Activated naive CD4-positive, alpha-beta T cell treated with anti-CD3 and anti-CD28 coated beads, Interleukin-2, amount 10 ng/mL, durations not matched to agents 7 days and 5 days (primary cell): ENCODE data around the gene GTF2H3.

Experiments
- CTCF ChIA-PET: fragments of 350-600 bp; sonication (Branson Sonifier 250); formaldehyde crosslinking; loops from one replicate; lab custom pipeline; 2021; ENCODE audit warnings: antibody characterized with exemption; lab: Charles Lee
- DNase-seq: peaks from one replicate; pipeline ENCODE4 v3.0.0-alpha.2; 2020
- H3K27ac Mint-ChIP-seq: one replicate; pipeline ENCODE4 v1.8.0; 2021; ENCODE audit warnings: mild to moderate bottlenecking, moderate library complexity, mixed read lengths
- H3K27me3 Mint-ChIP-seq: one replicate; pipeline ENCODE4 v1.8.0; 2021; ENCODE audit warnings: mild to moderate bottlenecking, mixed read lengths
- H3K36me3 Mint-ChIP-seq: one replicate; pipeline ENCODE4 v1.8.0; 2021; ENCODE audit warnings: mixed read lengths
- H3K4me1 Mint-ChIP-seq: one replicate; pipeline ENCODE4 v1.8.0; 2021; ENCODE audit warnings: mixed read lengths
- H3K4me3 Mint-ChIP-seq: one replicate; pipeline ENCODE4 v1.8.0; 2021; ENCODE audit warnings: mild to moderate bottlenecking, moderate library complexity, mixed read lengths
- H3K9me3 Mint-ChIP-seq: one replicate; pipeline ENCODE4 v1.8.0; 2021; ENCODE audit warnings: mixed read lengths

The GTF2H3 gene

DNA sequence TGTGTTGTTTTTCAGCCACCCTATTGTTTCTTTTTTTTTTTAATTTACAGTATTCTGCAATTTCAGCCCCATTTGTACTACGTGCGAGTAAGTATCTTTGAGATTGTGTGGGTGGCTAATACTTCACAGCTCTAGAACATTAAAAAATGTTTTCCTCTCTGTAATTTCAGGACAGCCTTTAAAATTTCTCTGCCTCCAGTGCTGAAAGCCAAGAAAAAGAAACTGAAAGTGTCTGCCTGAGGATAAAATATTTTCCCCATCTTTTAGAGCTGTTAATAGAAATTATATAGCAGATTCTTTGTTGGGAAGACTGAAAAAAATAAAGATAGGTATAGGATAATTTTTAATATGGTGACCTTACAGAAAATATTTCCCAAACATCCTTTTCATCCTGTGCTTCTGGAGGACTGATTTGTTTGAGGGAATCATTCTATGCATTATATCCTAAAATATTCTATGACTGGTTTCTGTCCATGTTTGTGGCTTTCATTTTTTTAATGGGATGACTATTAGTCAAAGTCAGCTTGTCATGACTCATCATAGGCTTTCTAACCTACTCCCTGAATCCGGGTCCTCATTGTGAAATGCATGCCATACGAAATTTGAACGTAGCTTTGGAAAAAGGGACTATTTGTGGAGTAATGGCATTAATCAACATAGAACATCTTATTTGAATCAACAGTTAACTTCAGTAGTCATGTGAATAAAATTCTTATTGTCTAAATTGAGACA, 26.5 kb downstream of the GTF2H3 start:
- H3K27ac Mint-ChIP-seq: peak overlapping the region; percentile 67
- CTCF ChIA-PET: no interaction called here
- H3K36me3 Mint-ChIP-seq: peaks cover 28% of the 10 kb centered on the region
- H3K4me1 Mint-ChIP-seq: peaks cover 8% of the 10 kb centered on the region
- DNase-seq: no peak
- no peaks in the 10 kb centered on the region for H3K9me3 Mint-ChIP-seq
- no peak overlapping the region for H3K4me3 Mint-ChIP-seq
- no peaks in the 10 kb centered on the region for H3K27me3 Mint-ChIP-seq

DNA sequence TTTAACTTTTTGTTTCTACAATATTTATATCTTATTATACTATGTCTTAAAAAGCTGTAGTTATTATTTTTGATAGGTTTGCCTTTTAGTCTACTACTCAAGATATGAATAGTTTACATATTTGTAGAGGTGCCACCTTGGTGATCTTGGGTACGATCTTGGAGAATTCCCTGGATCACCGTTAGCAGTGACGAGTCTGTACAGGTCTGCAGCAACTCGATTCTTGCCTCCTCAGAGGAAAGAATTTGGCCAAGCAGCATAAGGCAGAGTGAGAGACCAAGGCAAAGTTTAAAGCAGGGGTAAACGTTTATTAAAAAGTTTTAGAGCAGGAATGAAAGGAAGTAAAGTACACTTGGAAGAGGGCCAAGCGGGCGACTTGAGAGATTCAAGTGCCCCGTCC, 34.1 kb downstream of the GTF2H3 start:
- H3K4me1 Mint-ChIP-seq: peaks cover 17% of the 10 kb centered on the region
- H3K27ac Mint-ChIP-seq: no peak overlapping the region
- no peaks in the 10 kb centered on the region for H3K9me3 Mint-ChIP-seq
- no peak for DNase-seq
- peaks cover 4% of the 10 kb centered on the region for H3K36me3 Mint-ChIP-seq
- CTCF ChIA-PET: no interaction called here
- no peak overlapping the region for H3K4me3 Mint-ChIP-seq
- H3K27me3 Mint-ChIP-seq: no peaks in the 10 kb centered on the region

DNA sequence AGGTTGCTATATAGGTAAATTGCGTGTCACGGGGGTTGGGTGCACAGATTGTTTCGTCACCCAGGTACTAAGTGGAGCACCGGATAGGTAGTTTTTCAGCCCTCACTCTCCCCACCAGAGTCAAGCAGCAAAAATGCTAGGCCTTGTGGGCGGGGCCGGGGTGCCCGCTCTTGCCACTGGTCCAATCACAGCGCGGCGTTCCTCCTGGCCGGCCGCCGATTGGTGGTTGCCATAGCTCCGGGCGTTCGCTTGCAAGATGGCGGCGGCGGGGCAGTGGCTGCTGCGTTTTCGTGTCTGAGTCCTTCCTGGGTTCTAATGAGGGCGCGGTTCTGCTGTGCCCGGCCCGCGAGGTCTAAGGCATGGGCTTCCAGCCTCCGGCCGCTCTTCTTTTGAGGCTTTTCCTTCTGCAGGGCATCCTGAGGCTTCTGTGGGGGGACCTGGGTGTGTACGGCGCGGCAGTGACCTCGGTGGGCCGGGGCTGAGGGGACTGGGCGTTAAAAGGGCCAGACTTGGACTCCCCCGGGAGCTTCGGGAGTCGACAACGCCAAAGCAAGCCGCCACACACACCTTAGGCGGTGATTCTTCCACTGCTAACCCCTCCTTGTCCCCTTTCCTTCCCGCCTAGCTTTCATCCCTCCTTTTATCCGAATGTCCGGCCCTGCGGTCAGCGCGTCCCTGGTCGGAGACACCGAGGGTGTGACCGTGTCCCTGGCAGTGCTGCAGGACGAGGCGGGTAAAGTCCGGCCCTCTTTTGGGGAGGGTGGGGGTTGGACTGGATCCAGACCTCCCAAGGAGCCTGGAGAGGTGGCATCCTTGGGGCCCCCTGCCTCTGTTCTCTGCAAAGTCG, 37.5 kb downstream of the GTF2H3 start, which contains the start of gene TCTN2:
Gene TCTN2 (plus strand): TSS at position 232 of the 847 bp plus-strand sequence. CDS start 128 bp downstream, at position 360.
- Mint-ChIP-seq H3K27me3 (no peaks in the 10 kb centered on the region), H3K27ac (peak within 1 kb of the TSS; percentile 37), H3K36me3 (peaks cover 3% of the 10 kb centered on the region), H3K4me3 (peak within 1 kb of the TSS; percentile 82), H3K9me3 (no peaks in the 10 kb centered on the region), H3K4me1 (peaks cover 17% of the 10 kb centered on the region)
- CTCF ChIA-PET: no interaction called here
- peak; percentile 97 for DNase-seq

DNA sequence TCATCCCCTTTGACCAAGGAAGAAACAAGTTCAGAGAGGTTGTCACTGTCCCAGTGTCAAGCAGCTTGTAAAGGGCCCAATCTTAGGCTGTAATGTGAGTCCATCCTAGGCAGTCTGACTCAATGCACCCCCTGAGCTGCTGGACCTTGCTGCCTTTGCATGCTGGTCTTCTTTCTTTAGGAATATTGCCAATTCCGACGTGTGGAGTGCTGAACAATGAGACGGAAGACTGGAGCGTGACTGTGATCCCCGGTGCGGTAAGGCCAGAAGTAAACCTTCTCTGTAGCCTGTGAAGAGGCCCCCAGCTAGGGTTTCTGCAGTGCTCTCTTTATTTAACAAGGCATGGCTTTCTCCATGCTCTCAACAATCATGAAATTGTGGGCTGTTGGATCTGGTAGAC, 38.2 kb downstream of the GTF2H3 start:
- Mint-ChIP-seq H3K4me3 (peak overlapping the region; percentile 82), H3K27me3 (no peaks in the 10 kb centered on the region), H3K27ac (no peak overlapping the region), H3K4me1 (peaks cover 17% of the 10 kb centered on the region), H3K9me3 (no peaks in the 10 kb centered on the region), H3K36me3 (peaks cover 3% of the 10 kb centered on the region)
- CTCF ChIA-PET: no interaction called here
- DNase-seq: no peak

DNA sequence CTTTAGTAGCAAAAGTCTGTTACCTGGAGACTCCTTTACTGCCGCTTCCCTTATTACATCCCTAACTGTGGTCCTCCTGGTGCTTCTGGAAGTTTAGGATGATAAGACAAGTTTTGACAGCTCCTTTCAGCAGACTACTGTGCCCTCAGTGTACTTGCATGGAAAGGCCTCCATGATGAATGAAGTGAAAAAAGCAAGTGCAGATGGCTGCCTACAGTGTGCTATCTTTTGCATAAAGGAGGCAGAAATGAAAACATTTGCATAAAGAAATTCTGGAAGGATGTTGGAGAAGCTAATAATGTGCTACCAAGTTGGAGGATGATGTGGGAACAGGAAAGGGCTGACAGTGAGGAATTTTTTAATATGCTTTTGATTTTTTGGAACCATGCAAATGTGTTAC, 41.8 kb downstream of the GTF2H3 start:
- H3K27ac Mint-ChIP-seq: no peak overlapping the region

DNA sequence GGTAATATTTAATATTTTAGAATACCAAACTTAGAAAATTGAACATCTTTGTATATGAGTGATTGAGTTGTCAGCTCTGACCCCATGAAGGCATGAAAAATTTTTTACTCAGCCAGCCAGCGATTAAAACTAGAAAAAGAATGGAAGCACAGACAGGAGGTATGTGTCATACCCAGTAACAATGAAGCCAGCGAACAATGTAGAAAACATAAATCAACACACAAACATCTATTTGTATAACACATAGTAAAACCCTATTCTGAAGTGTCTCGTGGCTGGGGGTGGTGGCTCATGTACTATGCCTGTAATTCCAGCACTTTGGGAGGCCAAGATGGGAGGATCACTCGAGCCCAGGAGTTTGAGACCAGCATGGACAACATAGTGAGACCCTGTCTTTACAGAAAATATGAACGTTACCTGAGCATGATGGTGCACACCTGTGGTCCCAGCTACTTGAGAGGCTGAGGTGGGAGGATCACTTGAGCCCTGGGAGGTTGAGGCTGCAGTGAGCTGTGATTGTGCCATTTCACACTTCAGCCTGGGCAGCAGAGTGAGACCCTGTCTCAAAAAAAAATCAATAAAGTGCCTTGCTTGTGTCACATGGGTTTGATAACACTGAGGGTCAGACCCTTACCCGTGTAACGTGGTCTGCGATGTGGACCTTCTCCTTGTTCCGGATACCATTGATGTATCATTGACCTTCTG, 43.1 kb downstream of the GTF2H3 start:
- H3K36me3 Mint-ChIP-seq: peaks cover 5% of the 10 kb centered on the region
- no peak for DNase-seq
- H3K4me1 Mint-ChIP-seq: peaks cover 5% of the 10 kb centered on the region
- H3K27ac Mint-ChIP-seq: no peak overlapping the region
- CTCF ChIA-PET: no interaction called here
- no peak overlapping the region for H3K4me3 Mint-ChIP-seq
- no peaks in the 10 kb centered on the region for H3K27me3 Mint-ChIP-seq
- no peaks in the 10 kb centered on the region for H3K9me3 Mint-ChIP-seq

More for the DNA sequence above, 41.8 kb downstream of the GTF2H3 start:
- Mint-ChIP-seq H3K36me3 (peaks cover 3% of the 10 kb centered on the region), H3K4me1 (peaks cover 17% of the 10 kb centered on the region), H3K4me3 (no peak overlapping the region), H3K9me3 (no peaks in the 10 kb centered on the region), H3K27me3 (no peaks in the 10 kb centered on the region)
- DNase-seq: no peak
- CTCF ChIA-PET: no interaction called here

DNA sequence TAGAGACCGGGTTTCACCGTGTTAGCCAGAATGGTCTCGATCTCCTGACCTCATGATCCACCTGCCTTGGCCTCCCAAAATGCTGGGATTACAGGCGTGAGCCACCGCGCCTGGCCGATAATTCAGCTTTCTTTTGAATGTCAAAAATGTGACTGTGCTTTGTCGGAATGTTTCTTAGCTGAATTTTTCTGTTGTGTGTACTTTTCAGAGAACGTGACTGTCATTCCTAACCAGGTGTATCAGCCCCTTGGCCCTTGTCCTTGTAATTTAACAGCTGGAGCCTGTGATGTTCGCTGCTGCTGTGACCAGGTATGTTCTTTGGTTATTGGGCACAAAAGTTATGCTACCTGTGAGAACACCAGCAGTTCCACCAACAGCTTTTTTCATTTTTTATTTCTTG, 45.4 kb downstream of the GTF2H3 start:
- CTCF ChIA-PET: no interaction called here
- Mint-ChIP-seq H3K9me3 (no peaks in the 10 kb centered on the region), H3K36me3 (peaks cover 5% of the 10 kb centered on the region), H3K4me1 (peaks cover 1% of the 10 kb centered on the region), H3K27me3 (no peaks in the 10 kb centered on the region), H3K4me3 (no peak overlapping the region), H3K27ac (no peak overlapping the region)
- DNase-seq: no peak

DNA sequence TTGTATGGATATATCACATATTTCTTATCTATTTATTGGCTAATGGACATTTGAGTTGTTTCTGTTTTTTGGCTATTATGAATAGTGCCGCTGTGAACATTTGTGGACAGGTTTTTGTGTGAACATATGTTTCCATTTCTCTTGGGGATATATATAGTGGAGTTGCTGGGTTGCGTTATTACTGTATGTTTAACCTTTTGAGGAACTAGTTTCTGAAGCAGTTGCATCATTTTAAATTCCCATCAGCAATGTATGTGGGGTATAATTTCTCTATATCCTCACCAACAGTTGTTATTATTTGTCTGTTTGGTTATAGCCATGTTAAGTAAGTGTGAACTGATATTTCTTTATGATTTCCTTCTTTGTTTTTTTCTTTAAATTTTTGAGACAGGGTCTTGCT, 48.0 kb downstream of the GTF2H3 start:
- Mint-ChIP-seq H3K27me3 (no peaks in the 10 kb centered on the region), H3K36me3 (peaks cover 4% of the 10 kb centered on the region), H3K4me3 (no peak overlapping the region), H3K27ac (no peak overlapping the region), H3K9me3 (no peaks in the 10 kb centered on the region), H3K4me1 (peaks cover 3% of the 10 kb centered on the region)
- no peak for DNase-seq
- CTCF ChIA-PET: no interaction called here

DNA sequence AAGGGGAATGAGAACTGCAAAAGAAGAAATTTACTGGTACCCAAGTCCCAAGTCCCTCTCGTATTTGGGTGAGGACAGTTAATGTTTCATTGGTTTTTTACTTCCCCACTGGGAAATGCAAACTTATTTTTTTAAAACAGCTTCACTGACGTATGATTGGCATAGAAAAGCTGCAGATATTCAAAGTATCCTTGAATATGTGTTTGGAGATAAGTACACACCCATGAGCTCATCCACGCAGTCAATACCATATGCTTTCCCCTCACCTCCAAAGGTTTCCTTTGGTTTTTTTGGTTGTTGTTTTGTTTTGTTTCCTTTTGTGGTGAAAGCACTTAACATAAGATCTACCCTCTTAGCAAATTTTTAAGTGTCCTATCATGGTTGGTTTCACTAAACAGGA, 50.3 kb downstream of the GTF2H3 start:
- CTCF ChIA-PET: no interaction called here
- Mint-ChIP-seq H3K27me3 (no peaks in the 10 kb centered on the region), H3K27ac (no peak overlapping the region), H3K9me3 (no peaks in the 10 kb centered on the region), H3K4me3 (no peak overlapping the region), H3K4me1 (peaks cover 3% of the 10 kb centered on the region), H3K36me3 (peaks cover 4% of the 10 kb centered on the region)
- no peak for DNase-seq

DNA sequence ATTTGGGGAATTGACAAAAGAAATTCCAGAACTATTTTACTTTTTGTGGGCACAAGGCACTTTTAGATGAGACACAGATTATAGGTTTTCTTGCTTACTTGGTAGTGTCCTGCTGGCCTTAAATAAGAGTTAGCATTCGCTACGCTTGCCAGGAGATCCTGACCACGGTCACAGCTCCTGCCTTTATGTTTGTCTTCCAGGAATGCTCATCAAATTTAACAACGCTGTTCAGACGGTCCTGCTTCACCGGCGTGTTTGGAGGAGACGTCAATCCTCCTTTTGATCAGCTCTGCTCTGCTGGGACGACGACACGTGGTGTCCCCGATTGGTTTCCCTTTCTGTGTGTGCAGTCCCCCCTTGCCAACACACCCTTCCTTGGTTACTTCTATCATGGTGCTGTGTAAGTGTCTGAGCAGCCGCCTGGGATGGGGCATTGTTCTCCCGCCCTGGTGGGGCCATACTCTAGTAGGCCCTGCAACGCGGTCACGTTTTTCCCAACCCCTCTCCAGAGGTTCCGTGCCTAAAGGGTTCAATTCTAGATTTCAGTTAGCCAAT, 53.1 kb downstream of the GTF2H3 start:
- Mint-ChIP-seq H3K4me1 (peaks cover 3% of the 10 kb centered on the region), H3K9me3 (no peaks in the 10 kb centered on the region), H3K36me3 (peaks cover 2% of the 10 kb centered on the region), H3K27ac (no peak overlapping the region), H3K27me3 (no peaks in the 10 kb centered on the region), H3K4me3 (no peak overlapping the region)
- CTCF ChIA-PET: no interaction called here
- no peak for DNase-seq

DNA sequence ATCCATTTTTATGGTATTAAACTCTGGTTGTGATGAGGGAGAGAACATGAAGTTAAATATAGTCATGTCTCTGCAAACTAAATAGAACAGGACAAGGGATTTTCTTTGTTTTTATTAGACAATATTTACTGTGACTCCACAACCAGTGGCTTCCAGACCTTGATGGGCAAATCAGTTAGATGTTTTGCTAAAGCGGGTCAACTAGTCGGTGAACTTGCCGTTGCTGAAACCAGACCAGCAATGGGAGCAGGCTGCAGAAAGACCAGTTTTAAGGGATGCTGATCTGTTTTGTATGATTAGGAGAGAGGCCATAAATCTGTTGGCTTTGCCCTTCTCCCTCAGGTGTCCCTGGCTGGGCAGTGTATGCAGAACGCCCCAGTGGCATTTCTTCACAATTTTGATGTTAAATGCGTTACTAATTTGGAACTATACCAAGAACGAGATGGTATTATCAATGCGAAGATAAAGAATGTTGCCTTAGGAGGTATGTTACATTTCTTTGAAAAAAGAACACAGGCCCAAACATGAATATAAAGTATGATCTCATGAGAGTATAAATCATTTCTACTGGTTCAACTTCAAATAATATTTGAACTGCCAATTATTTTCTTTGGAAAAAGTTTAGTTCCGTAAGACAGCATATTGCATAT, 56.7 kb downstream of the GTF2H3 start:
- CTCF ChIA-PET: no interaction called here
- DNase-seq: no peak
- no peaks in the 10 kb centered on the region for H3K4me1 Mint-ChIP-seq
- H3K27me3 Mint-ChIP-seq: no peaks in the 10 kb centered on the region
- H3K27ac Mint-ChIP-seq: no peak overlapping the region
- H3K9me3 Mint-ChIP-seq: no peaks in the 10 kb centered on the region
- H3K36me3 Mint-ChIP-seq: peaks cover 3% of the 10 kb centered on the region
- H3K4me3 Mint-ChIP-seq: no peak overlapping the region

DNA sequence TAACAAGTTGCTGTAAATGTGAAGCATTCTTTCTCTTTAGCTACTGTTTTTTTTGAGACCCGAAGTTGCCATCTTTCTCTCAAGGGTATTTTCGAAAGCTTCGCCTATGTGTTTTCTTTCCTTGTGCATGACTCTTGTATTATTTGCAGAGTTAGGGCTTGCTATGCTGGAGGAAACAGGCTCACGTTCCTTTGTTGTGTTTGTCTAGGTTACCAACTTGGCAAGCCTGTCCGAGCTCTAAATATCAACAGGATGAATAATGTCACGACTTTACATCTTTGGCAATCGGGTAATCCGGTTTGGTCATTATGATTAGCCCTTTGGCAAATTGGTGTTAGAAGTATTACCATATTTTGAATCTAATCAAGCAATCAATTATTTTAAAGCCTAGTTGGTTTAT, 62.6 kb downstream of the GTF2H3 start:
- H3K36me3 Mint-ChIP-seq: peaks cover 3% of the 10 kb centered on the region
- CTCF ChIA-PET: interaction anchor here (1.5 kb wide), 1 partner anchor 15 kb away, joined by 3 read pairs; no protein-coding TSS in a partner anchor

DNA sequence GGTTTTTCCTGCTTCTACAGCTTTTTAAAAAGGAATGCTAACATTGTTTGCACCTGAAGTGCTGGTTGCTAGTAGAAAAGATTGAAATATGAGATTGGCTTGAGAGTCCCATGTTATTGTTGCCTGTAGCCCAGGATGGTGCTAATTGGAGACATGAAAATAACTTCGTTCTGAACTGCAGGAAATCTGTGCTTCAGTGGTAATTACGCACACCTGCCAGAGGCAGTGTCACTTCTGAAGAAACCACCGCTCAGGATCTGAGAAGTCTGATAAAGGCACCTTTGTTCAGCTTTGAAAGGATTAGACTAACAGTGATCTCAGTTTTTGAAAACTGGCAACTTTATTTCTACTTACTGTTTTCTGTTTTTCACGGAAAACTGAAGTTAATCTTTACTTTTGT, 63.0 kb downstream of the GTF2H3 start:
- Mint-ChIP-seq H3K27me3 (no peaks in the 10 kb centered on the region), H3K36me3 (peaks cover 3% of the 10 kb centered on the region), H3K9me3 (no peaks in the 10 kb centered on the region), H3K4me1 (peaks cover 3% of the 10 kb centered on the region), H3K27ac (no peak overlapping the region), H3K4me3 (no peak overlapping the region)
- DNase-seq: no peak
- CTCF ChIA-PET: interaction anchor here (1.5 kb wide), 1 partner anchor 15 kb away, joined by 3 read pairs; no protein-coding TSS in a partner anchor

More for the DNA sequence above, 62.6 kb downstream of the GTF2H3 start:
- Mint-ChIP-seq H3K4me1 (peaks cover 3% of the 10 kb centered on the region), H3K27me3 (no peaks in the 10 kb centered on the region), H3K4me3 (no peak overlapping the region), H3K9me3 (no peaks in the 10 kb centered on the region), H3K27ac (peak overlapping the region; percentile 65)
- DNase-seq: no peak
